NCI-H1092 treated with DMSO at 0.1 percent for 48 hours (cell line): ENCODE measurements around the gene GEMIN7.
"Not testable (repeated sequence)": the region's sequence is repeated elsewhere in the genome, so short reads cannot be mapped to it uniquely, and the experiment has no call there.

Experiments used
- DNase-seq: peaks from one replicate; lab custom pipeline; 2025; lab: John Stamatoyannopoulos, UW

The GEMIN7 gene

GRCh38 chr19:45104658-45105349, 25.7 kb downstream of the GEMIN7 start:
- DNase-seq = no peak

GRCh38 chr19:45106363-45106762, 27.3 kb downstream of the GEMIN7 start:
- DNase-seq = not testable (repeated sequence)

GRCh38 chr19:45107621-45108150, 28.6 kb downstream of the GEMIN7 start:
- DNase-seq = no peak

- DNase-seq = no peak
These were observed 31.8 kb downstream of the GEMIN7 start for GRCh38 chr19:45110851-45111266.

GRCh38 chr19:45112111-45112827, 33.2 kb downstream of the GEMIN7 start:
- DNase-seq = no peak

GRCh38 chr19:45113628-45114027, 34.6 kb downstream of the GEMIN7 start:
- peak; percentile 60 for DNase-seq

- peak; percentile 59 for DNase-seq
These were observed 35.1 kb downstream of the GEMIN7 start for GRCh38 chr19:45114116-45114515.

GRCh38 chr19:45115809-45116615, 37.0 kb downstream of the GEMIN7 start:
- DNase-seq = peak; percentile 27

- no peak for DNase-seq
These were observed 38.1 kb downstream of the GEMIN7 start for GRCh38 chr19:45117167-45117594.

- no peak for DNase-seq
These were observed 38.6 kb downstream of the GEMIN7 start for GRCh38 chr19:45117671-45118070.

- no peak for DNase-seq
These were observed 39.0 kb downstream of the GEMIN7 start for GRCh38 chr19:45118106-45118505.

- peak; percentile 15 for DNase-seq
These were observed 39.7 kb downstream of the GEMIN7 start for GRCh38 chr19:45118591-45119355.

- DNase-seq = no peak
These were observed 40.5 kb downstream of the GEMIN7 start for GRCh38 chr19:45119582-45119981.

- DNase-seq = no peak
These were observed 42.8 kb downstream of the GEMIN7 start for GRCh38 chr19:45121827-45122345.

GRCh38 chr19:45122832-45123231, 43.8 kb downstream of the GEMIN7 start:
- DNase-seq = no peak

- no peak for DNase-seq
These were observed 44.4 kb downstream of the GEMIN7 start for GRCh38 chr19:45123440-45123850.

- DNase-seq = no peak
These were observed 45.0 kb downstream of the GEMIN7 start for GRCh38 chr19:45124021-45124420.

GRCh38 chr19:45125360-45125759, 46.3 kb downstream of the GEMIN7 start:
- DNase-seq = no peak

- peak; percentile 4 for DNase-seq
These were observed 47.0 kb downstream of the GEMIN7 start for GRCh38 chr19:45125975-45126493.

- DNase-seq = no peak
These were observed 47.6 kb downstream of the GEMIN7 start for GRCh38 chr19:45126654-45127053.

- no peak for DNase-seq
These were observed 49.1 kb downstream of the GEMIN7 start for GRCh38 chr19:45128146-45128545.
